ENCODE data around the gene ZNF503.
A peak's percentile ranks its signal among the peaks of the same experiment; 100 is the strongest.

Gene ZNF503, protein sequence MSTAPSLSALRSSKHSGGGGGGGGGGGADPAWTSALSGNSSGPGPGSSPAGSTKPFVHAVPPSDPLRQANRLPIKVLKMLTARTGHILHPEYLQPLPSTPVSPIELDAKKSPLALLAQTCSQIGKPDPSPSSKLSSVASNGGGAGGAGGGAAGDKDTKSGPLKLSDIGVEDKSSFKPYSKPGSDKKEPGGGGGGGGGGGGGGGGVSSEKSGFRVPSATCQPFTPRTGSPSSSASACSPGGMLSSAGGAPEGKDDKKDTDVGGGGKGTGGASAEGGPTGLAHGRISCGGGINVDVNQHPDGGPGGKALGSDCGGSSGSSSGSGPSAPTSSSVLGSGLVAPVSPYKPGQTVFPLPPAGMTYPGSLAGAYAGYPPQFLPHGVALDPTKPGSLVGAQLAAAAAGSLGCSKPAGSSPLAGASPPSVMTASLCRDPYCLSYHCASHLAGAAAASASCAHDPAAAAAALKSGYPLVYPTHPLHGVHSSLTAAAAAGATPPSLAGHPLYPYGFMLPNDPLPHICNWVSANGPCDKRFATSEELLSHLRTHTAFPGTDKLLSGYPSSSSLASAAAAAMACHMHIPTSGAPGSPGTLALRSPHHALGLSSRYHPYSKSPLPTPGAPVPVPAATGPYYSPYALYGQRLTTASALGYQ

DNA sequence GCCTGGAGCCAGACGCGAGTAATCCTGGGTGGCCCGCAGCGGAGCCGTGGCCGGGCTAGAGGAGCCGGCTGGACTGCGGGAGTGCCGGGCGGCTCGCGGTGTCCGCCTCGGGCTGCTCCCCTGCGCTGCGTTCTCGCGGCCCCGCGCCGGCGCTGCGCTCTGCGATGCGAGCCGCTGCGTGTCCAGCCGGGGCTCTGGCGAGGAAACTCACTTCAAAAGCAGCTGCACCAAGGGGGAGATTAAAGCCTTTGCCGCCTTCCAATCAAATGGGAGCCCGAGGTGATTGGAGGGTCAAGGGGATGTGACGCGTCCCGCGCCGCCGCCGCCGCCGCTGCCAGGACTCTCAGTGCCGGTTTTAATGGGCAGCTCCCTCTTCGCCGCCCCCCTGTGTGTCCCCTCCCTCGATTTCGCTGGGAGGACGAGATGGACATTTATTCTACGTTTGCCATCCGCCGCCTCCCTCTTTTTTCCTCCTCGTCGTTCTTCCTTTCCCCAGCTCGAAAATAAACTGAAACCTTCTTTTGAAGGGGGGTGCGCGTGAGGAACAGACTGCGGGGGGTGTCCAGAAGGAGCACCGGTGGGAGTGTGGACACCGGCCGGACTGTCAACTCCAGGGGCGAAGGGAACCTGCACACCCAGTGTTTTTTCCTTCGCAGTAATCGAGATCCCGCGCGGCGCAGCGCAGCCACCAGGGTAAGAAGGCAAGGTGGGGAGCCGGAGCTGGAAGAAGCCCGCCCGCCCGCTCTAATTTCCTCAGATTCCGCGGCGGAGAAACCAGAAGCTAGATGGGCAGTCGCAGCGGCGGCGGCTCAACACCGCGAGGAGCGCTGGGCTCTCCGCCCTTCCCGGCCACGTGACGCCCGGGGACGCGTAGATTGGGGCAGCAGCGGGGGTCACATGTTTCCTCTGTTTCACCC, at the start of gene ZNF503:
TSS of gene ZNF503 (minus strand) at position 196 of the 917 bp plus-strand sequence. CDS start 345 bp downstream, outside the sequence.
- DNase-seq: peak; percentile 94

DNA sequence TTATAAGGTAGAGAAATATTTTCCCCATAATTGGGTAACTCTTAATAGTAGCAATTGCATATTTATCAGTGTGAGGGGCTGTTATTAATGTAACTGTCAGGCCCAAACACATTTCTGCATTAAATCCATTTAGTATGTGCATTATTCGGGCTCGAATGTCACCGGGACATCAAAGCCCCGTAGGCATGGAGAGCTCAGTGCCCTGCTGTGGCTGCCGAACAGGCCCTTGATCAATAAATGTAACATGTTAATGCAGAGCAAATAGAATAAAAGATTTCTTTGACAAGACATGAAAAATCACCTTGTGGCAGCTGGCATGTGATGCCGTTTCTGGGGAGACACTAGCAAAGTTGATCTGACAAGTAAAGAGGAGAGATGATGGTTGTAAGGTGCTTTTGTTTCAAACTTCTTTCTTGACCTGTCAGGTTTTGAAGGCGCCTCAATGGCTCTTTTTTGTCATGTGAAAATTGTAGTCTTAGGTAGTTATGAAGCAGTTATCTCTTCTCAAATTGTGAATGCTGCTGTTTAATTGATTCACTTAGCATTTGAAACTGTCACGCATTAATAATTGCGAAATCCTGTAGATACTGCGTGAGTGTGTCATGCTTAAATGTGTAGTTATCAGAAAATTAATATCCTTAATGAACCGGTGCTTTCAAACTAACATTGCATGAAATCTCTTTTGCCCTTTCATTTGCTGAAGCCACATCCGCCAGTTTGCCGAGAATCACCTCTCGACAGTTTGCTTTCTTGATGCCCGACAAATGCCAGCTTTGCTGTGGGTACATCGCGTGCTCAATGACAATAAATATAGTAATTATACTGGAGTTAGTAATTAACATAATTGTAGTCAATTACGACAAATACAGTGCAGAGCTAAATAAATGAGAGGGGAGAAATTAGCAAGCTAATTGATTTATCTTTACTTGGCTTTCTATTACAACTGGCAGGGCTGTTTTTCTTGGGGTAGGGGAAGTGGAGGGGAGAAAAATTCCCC, 49.4 kb upstream of the ZNF503 start:
- no peak for DNase-seq

DNA sequence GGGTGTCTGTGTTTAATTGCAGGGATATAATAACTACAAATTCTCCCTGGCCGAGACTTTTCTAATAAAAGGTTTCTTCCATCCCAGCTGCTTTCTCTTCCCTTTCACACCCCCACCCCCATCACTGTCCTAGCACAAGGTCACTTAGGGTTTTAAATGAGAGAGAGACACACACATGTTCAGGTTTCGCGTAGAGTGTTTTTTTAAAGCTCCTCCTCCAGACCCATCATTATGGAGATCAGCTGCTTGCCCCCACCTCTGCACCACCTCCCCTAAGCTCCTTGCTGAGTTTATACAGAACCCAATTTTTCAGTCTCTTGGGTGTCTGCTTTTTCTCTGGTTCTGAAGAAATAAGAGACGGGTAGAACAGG, 48.5 kb upstream of the ZNF503 start:
- no peak for DNase-seq

DNA sequence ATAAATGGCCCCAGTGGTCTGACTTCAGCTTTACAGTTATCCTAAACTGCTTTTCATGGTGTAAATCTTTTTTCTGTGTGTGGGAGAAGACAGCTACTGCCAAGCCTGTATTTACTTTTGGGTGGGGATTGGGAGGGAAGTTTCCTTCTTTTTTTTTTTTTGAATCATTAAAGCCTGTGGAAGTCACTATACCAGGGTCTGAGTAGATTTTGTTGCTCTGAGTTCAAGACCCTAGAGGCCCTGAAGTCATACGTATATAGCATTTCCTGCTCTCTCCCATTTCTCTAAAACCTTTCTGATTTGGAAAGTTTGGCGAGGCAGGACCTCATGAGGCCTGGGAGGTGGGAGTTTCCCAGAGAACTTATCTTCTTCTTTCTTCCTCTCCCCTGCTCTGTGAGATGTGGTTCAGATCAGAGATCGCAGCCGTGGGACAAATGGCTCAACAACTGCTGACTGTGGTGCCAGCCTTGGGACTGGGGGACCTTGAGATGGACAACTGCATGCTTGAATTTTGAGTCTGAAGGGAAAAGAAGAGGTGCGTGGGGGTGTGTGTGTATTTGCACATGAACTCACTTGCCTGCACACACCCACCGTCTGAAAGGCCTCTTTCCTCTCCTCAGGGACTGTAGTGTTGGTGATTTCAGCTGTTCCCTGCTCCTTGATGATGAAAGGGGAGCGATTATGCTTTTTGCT, 48.0 kb upstream of the ZNF503 start:
- no peak for DNase-seq

DNA sequence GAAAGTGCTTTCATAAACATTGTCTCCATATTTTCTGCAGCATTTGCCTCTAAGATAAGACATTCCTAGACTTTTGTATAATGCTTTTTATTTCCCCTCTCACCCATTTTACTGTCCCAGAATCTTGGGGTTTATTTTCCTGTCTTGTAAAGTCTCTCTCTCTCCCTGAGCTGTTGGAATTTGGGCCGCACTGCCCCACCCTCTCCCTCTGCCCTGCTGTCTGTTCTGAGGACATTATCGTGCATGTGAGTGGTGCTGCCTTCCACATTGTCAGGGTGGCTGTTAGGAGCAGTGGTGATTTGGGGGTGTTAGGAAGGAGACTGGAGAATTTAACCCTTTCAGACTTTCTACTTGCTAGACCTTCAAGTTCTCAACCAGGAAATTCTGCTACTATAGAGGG, 46.6 kb upstream of the ZNF503 start:
- no peak for DNase-seq

DNA sequence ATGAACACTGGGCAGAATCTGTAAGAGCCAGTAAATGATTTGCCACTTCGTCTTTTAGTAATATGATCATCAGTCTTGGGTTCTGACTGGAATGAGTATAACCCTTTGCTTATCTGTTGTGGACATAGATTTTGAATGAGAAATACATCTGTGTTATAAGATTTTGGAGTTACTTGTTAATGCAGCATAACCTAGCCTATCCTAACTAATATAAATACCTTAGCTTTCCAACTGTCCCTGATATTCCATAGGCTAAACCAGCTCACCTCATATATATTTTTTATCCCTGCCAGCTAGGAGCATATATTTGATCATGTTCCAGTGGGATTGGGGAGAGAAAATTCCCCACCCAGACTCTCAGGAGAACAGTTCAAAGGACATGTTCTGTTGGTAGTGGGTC, 44.9 kb upstream of the ZNF503 start:
- DNase-seq: no peak

DNA sequence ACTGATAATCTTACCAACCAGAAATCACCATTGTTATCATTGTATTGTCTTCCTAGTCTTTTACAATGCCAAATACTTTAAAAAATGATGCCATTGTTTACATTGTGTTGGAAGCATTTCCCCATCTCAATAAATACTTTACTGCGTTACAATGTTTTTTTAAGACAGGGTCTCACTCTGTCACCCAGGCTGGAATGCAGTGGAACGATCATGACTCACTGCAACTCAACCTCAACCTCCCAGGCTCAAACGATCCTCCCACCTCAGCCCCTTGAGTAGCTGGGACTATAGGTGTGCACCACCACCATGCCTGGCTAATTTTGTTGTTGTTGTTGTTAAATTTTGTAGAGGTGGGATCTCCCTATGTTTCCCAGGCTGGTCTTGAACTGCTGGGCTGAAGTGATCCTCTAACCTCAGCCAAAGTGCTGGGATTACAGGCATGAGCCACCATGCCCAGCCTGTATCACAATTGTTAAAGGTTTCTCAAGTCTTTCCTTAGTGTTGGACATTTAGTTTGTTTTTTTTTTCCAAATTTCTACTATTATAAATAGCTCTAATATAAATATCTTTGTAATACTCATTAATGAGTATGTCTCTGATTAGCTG, 43.3 kb upstream of the ZNF503 start:
- no peak for DNase-seq

DNA sequence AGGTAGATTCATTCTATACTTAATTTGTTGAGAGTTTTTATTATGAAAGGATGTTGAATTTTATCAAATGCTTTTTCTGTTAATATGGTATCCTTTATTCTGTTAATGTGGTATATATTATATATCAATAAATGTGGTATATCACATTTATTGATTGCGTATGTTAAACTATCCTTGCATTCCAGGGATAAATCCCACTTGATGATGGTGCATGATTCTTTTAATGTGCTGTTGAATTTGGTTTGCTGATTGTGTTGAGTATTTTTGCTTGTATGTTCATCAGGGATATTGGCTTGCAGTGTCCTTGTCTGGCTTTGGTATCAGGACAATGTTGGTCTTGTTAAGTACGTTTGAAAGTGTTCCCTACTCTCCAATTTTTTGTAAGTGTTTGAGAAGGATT, 41.8 kb upstream of the ZNF503 start:
- no peak for DNase-seq

DNA sequence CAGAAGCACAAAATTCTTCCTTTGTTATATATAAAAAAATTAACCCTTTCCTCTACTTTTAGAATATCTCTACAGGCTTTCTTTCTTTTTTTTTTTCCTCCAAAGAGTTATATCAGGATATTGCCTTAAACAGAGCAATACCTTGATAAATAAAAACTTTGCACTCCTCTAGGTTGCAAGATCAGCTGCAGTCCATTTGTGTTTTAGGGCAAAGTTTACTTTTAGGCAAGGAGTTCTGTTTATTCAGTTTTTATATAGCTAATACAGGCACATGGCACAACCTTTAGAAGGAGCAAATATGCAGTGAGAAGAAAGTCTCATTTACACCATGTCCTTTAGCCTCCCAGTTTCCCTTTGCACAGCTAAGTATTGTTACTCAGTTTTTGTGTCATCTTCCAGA, 40.1 kb upstream of the ZNF503 start:
- DNase-seq: no peak

DNA sequence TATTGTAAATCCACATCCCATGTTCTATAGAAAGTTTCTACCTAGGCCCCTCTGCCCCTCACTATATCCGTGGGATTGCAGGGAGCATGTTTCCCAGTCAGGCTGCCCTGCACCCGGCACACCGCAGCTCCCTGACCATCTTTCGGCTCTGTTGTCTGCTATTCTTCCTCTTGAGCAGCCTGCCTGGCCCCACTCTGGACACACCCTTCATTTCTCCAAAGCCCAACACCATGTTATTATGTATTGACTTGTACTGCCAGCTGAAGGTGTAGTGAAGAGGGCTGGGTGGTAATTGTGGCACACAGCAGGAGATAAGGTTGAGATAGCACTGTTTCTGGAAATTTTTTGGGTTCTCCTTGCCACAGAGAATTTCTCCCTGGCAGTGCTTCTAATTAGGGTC, 39.6 kb upstream of the ZNF503 start:
- no peak for DNase-seq

DNA sequence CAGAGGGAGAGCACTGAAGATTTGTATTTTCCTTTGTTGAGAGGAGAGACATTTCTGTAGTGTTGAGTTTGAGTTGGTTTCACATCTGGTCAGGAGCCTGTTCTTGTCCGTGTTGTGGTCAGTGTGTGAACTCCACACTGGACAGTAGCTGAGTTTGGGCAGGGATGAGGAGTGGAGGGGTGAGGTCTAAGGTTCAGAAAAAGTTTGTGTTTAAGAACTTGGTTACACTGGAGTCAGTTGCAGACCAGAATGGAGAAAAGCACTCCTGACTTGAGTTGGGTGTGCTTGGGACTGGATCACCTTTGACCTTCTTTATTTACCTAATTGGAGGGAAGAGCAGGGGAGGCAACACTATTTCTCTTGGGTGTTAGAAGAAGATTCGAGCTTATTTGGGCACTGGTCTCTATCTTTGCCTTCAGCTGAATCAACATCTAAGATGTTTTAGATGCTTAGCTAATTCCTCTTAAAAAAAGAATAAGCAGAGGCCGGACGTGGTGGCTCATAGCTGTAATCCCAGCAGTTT, 38.8 kb upstream of the ZNF503 start:
- DNase-seq: no peak

DNA sequence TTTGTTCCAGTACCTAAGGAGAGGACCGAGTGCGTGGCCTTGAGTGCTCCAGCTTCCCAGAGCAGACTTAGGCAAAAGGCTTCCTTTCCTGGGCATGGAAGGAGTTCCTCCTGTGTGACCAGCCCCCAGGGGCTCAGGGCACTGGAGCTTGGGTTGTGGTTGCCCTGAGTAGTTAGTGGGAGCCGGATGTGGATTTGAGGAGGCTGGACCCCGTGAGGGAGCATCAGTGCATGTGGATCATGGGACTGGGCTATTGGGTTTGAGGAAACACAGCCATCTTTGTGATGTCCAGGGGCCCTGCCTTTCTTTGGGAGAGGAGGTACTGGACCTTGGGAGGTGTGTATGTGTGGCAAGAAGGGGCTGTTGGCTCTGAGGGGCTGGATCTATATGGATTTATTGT, 38.2 kb upstream of the ZNF503 start:
- no peak for DNase-seq

DNA sequence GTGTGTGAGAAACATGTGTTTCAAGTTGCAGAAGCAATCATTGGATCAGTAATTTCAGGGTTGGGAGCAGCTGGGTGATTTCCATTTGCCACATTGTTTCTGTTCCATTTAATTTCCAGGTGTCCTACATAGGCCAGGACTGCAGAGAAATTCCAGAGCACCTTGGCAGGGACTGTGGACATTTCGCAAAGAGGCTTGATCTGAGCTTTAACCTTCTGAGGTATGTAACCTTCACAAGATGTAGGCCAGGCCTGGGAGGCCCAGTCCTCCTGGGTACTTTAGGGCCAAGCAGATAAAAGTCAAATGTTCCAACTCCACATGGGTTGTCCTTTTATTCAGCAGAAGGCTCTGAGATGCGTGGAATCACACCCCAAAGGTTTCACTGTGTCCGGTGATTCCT, 36.7 kb upstream of the ZNF503 start:
- no peak for DNase-seq

DNA sequence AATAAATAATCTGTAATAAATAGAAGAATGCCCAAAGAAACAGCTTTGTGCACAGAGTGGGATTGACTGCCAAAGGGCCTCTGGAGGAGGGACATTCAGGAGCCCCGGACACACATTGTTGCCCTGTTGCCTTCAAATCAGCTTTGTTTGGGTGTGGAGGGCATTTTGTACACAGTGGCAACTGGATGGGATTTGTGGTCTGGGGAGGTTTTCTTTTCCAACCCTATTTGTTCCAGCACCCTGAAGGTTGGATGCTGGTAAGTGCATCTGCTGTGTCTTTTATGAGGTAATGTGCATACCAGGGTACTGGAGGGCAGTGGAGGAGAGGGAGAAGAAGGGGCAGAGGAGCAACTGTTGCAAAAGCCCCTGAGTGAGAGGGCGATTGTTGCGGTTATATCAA, 36.1 kb upstream of the ZNF503 start:
- no peak for DNase-seq

DNA sequence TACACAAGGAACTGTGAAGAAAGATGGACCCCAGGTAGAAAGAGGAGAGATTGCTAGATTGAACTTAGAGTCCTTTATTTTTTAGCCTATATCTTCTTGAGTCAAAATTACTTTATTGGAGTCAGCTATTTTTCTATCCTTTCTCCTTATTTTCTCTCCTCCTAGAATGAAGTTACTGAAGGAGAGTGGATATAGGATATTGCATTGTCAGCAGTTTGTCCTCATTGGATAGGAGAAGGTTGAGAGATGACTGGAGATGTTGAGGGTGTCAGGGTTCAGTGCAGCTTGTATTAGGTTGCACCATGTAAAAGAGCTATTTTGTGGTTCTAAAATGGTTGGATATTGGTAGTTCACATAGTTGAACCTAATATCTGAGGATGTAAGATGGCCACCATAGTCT, 35.3 kb upstream of the ZNF503 start:
- no peak for DNase-seq

DNA sequence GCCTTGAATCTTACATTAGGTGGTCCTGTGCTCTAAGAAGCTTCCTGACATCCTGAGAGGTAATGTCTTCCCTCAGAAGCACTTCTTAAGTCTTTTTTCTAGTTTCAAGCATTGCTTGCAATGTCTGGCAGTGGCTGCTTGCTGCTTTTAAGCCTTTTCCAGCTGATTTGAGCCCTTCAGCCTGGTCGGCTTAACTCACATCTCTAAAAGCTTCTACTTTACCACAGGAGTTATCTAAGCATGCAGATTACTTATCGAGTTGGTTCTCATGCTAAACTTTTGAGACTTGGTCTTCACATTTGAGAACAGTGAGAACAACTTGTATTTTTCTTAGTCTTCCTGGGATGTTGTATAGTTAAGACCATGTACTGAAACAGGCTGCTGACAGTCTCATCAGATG, 33.7 kb upstream of the ZNF503 start:
- DNase-seq: no peak

DNA sequence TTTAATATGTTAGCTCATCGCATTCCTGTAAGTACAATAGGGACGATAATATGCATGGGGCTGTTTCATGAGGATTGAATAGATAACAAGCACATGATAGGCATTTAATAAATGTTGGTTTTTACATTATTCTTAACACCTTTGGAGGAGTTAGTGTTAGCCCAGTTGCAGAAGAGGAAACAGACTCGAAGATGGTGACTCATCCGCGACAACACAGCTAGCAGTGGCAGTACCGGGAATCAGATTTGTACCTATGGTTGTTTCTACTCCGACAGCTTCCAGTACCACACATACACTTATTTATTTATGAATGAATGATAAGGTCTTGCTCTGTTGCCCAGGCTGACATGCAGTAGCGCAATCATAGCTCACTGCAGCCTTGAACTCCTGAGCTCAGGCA, 32.7 kb upstream of the ZNF503 start:
- no peak for DNase-seq

DNA sequence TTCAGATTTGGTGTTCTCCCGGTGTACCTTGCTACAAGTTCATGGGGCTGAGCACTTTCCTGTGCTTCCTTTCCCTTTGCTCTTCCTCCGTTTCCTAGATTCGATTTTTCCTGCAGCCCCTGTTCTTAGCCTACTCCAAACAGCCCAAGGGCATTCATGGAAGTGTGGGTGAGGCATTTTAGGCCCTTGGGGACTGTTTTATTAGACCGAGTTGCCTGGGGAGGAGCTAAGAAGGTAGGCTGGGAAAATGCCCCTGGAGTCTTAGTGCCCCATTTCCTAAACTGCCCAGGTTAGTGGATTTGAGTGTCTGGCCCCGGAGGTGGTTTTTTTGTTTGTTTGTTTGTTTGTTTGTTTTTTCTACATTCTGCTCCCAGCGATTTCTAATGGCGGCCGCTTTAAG, 31.7 kb upstream of the ZNF503 start:
- no peak for DNase-seq

DNA sequence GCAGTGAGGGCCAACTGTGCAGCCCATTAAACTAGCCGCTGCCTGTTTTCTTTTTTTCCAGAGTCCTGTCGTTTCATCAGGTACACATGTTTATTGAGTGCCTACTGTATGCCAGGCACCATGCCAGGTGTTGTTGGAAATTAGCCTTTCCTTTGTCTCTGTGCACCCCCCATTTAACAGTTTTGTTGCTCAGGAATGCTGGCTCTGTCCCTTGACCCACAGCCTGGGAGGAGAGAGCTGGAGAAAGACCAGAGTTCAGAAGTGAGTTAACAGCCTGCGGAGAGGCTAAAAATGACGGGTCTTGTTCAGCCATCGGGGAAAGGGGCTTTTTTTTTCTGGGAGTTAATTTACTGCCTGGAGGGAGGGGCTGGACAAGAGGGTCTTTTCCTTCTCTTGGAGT, 31.2 kb upstream of the ZNF503 start:
- no peak for DNase-seq

DNA sequence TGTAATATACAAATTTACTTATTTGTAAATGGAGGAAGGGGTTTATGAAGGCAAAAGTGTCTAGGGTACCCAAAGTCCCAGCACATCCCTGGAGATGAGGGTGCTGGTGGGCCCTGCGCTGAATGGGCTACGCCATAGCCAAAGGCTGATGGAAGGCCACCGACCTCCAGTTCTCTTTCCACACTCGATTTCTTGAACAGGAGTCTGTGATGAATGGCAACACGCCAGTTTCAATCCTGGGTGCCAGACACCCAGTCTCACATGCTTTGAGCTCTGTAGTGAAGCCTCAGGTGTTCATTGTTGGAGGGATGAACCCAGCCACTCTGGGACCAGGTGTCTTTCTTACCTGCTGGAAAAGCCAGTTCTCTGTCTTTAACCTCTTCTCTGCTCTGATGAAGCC, 30.6 kb upstream of the ZNF503 start:
- no peak for DNase-seq
